Smooth muscle cell (in vitro differentiated cells): Measurements from ENCODE around the gene PC. TPM values are rescaled to one million over a fixed set of nuclear protein-coding genes. Genes with fewer than 3 reads are reported as not detected.

Source experiments
- DNase-seq: peaks from one replicate; lab custom pipeline; 2025; ENCODE audit not compliant: unreplicated experiment; lab: John Stamatoyannopoulos, UW
- H2AFZ ChIP-seq: fragments of 200-600 bp; sonication (generic); 2 replicates; pipeline ENCODE4 v1.6.0; 2016; ENCODE audit warnings: antibody characterized with exemption, low read depth, mild to moderate bottlenecking
- H3F3A ChIP-seq: fragments of 200-600 bp; sonication (generic); 2 replicates; pipeline ENCODE4 v1.6.0; 2017; ENCODE audit warnings: antibody characterized with exemption, low read depth
- H3K27ac ChIP-seq: fragments of 200-600 bp; sonication (generic); 2 replicates; pipeline ENCODE4 v1.5.1; 2016; ENCODE audit warnings: low read depth, mild to moderate bottlenecking
- H3K27me3 ChIP-seq: fragments of 200-600 bp; sonication (generic); 2 replicates; pipeline ENCODE4 v1.6.1; 2016; ENCODE audit warnings: low read depth, mild to moderate bottlenecking
- H3K36me3 ChIP-seq: fragments of 200-600 bp; sonication (generic); 2 replicates; pipeline ENCODE4 v1.5.1; 2016; ENCODE audit warnings: low read depth
- H3K4me1 ChIP-seq: fragments of 200-600 bp; sonication (generic); 2 replicates; pipeline ENCODE4 v1.5.1; 2016; ENCODE audit warnings: low read depth
- H3K4me2 ChIP-seq: fragments of 200-600 bp; sonication (generic); 2 replicates; pipeline ENCODE4 v1.6.0; 2016; ENCODE audit warnings: mild to moderate bottlenecking
- H3K4me3 ChIP-seq: fragments of 200-600 bp; sonication (generic); 2 replicates; pipeline ENCODE4 v1.5.1; 2016; ENCODE audit warnings: mild to moderate bottlenecking
- H3K79me2 ChIP-seq: fragments of 200-600 bp; sonication (generic); 2 replicates; pipeline ENCODE4 v1.6.0; 2016; ENCODE audit warnings: low read depth, mild to moderate bottlenecking
- H3K9ac ChIP-seq: fragments of 200-600 bp; sonication (generic); 2 replicates; pipeline ENCODE4 v1.6.0; 2016; ENCODE audit warnings: low read depth
- H3K9me3 ChIP-seq: fragments of 200-600 bp; sonication (generic); replicated peaks from 2 replicates; pipeline ENCODE4 v1.5.1; 2016; ENCODE audit warnings: low read depth
- H4K20me1 ChIP-seq: fragments of 200-600 bp; sonication (generic); 2 replicates; pipeline ENCODE4 v1.6.0; 2016; ENCODE audit warnings: low read depth
- CTCF ChIP-seq: fragments of 200-600 bp; sonication (generic); IDR thresholded peaks from 2 replicates; pipeline ENCODE4 v1.5.1; 2017; ENCODE audit warnings: borderline replicate concordance, mild to moderate bottlenecking, antibody characterized with exemption; ENCODE audit not compliant: insufficient read depth, poor library complexity, severe bottlenecking
- WGBS: methylation state at CpG from one replicate; pipeline ENCODE4 v1.1.7; 2016; ENCODE audit warnings: low lambda C conversion rate; 5-methylcytosine and 5-hydroxymethylcytosine counted together
- polyA plus RNA-seq: library from polyadenylated mRNA; unstranded; fragments of >200 nt; fragmentation: Nextera tagmentation; extraction: Ambion mirVana; gene quantifications from 2 replicates; pipeline ENCODE4 v1.2.1, GENCODE V29; 2016
- total RNA-seq: library from RNA; depleted of rRNA; stranded (reverse); fragments of >200 nt; gene quantifications from 2 replicates; pipeline ENCODE4 v1.2.3, GENCODE V29; 2014

The PC gene
- total and polyA plus RNA-seq, 2 experiments from 2014 or later = 11.8 to 36.1 TPM

GRCh38 chr11:66979336-66979980 lies 21.3 kb upstream of the PC start:
- Histone ChIP-seq H3K27ac (no peak overlapping the region), H3K9me3 (no peaks in the 10 kb centered on the region), H3F3A (no peaks in the 10 kb centered on the region), H3K79me2 (no peaks in the 10 kb centered on the region), H2AFZ (no peak overlapping the region), H3K9ac (no peak overlapping the region), H3K4me2 (no peak overlapping the region), H3K4me3 (no peak overlapping the region), H3K4me1 (no peaks in the 10 kb centered on the region), H4K20me1 (no peaks in the 10 kb centered on the region), H3K36me3 (no peaks in the 10 kb centered on the region), H3K27me3 (no peaks in the 10 kb centered on the region)
- no peak for TF ChIP-seq CTCF
- DNase-seq = no peak
- 93% methylated on average over 2 of the region's 2 CpGs for WGBS

GRCh38 chr11:66978717-66979116 lies 20.5 kb upstream of the PC start:
- H2AFZ ChIP-seq = no peak overlapping the region
- no peaks in the 10 kb centered on the region for H3F3A ChIP-seq
- no peaks in the 10 kb centered on the region for H3K4me1 ChIP-seq
- TF ChIP-seq CTCF = no peak
- 98% methylated on average over 6 of the region's 6 CpGs for WGBS
- no peaks in the 10 kb centered on the region for H3K9me3 ChIP-seq
- H3K4me2 ChIP-seq = no peak overlapping the region
- no peak overlapping the region for H3K27ac ChIP-seq
- H3K4me3 ChIP-seq = no peak overlapping the region
- H3K9ac ChIP-seq = no peak overlapping the region
- DNase-seq = no peak
- no peaks in the 10 kb centered on the region for H3K27me3 ChIP-seq
- H3K36me3 ChIP-seq = no peaks in the 10 kb centered on the region
- H4K20me1 ChIP-seq = no peaks in the 10 kb centered on the region
- no peaks in the 10 kb centered on the region for H3K79me2 ChIP-seq

- Histone ChIP-seq H3K9ac (no peak overlapping the region), H4K20me1 (no peaks in the 10 kb centered on the region), H2AFZ (no peak overlapping the region), H3K9me3 (no peaks in the 10 kb centered on the region), H3K4me1 (no peaks in the 10 kb centered on the region), H3K4me3 (no peak overlapping the region), H3K27me3 (no peaks in the 10 kb centered on the region), H3K36me3 (no peaks in the 10 kb centered on the region), H3K27ac (no peak overlapping the region), H3K4me2 (no peak overlapping the region), H3F3A (no peaks in the 10 kb centered on the region), H3K79me2 (no peaks in the 10 kb centered on the region)
- DNase-seq = no peak
- TF ChIP-seq CTCF = no peak
- WGBS = 95% methylated on average over 2 of the region's 2 CpGs
These were observed 20.0 kb upstream of the PC start for GRCh38 chr11:66978229-66978628.

- Histone ChIP-seq H3K4me3 (no peak overlapping the region), H4K20me1 (no peaks in the 10 kb centered on the region), H3K79me2 (no peaks in the 10 kb centered on the region), H3K4me2 (no peak overlapping the region), H3K36me3 (no peaks in the 10 kb centered on the region), H3K4me1 (no peaks in the 10 kb centered on the region), H3K9ac (no peak overlapping the region), H2AFZ (no peak overlapping the region), H3K27me3 (no peaks in the 10 kb centered on the region), H3K27ac (no peak overlapping the region), H3F3A (no peaks in the 10 kb centered on the region), H3K9me3 (no peaks in the 10 kb centered on the region)
- no peak for DNase-seq
- 95% methylated on average over 6 of the region's 6 CpGs for WGBS
- no peak for TF ChIP-seq CTCF
These were observed 18.7 kb upstream of the PC start for GRCh38 chr11:66976925-66977324.
